ENCODE results near the gene POLA1. TPM values are rescaled to one million over a fixed set of nuclear protein-coding genes. Genes with fewer than 3 reads are reported as not detected.

The POLA1 gene
- total RNA-seq, 1 donor from 2014 or later: 9.8 TPM

GRCh38 chrX:25010784-25011588, 317.3 kb downstream of the POLA1 start:
- no peak for DNase-seq (ENCODE audit: low read depth)

GRCh38 chrX:25011589-25012432, 318.1 kb downstream of the POLA1 start:
- peak; percentile 1 for DNase-seq (ENCODE audit: low read depth)

GRCh38 chrX:25012433-25012735, 318.7 kb downstream of the POLA1 start:
- DNase-seq (ENCODE audit: low read depth): no peak

GRCh38 chrX:25012793-25013631, 319.3 kb downstream of the POLA1 start:
- DNase-seq (ENCODE audit: low read depth): no peak

- no peak for DNase-seq (ENCODE audit: low read depth)
Observed at GRCh38 chrX:25013632-25014365, 320.1 kb downstream of the POLA1 start.

- no peak for DNase-seq (ENCODE audit: low read depth)
Observed at GRCh38 chrX:25014366-25014838, 320.7 kb downstream of the POLA1 start.

- peak; percentile 33 for DNase-seq (ENCODE audit: low read depth)
Observed at GRCh38 chrX:25015486-25016360, 322.0 kb downstream of the POLA1 start, which contains the start of gene ARX. TSS of gene ARX (minus strand) at chrX:25015965. CDS start at chrX:25015737, 228 bp downstream.

- DNase-seq (ENCODE audit: low read depth): no peak
Observed at GRCh38 chrX:25016361-25016671, 322.6 kb downstream of the POLA1 start.

- DNase-seq (ENCODE audit: low read depth): no peak
Observed at GRCh38 chrX:25016938-25017598, 323.4 kb downstream of the POLA1 start.

- DNase-seq (ENCODE audit: low read depth): no peak
Observed at GRCh38 chrX:25017667-25018247, 324.0 kb downstream of the POLA1 start.

- DNase-seq (ENCODE audit: low read depth): no peak
Observed at GRCh38 chrX:25018682-25019081, 325.0 kb downstream of the POLA1 start.

- DNase-seq (ENCODE audit: low read depth): no peak
Observed at GRCh38 chrX:25019707-25020390, 326.1 kb downstream of the POLA1 start.

GRCh38 chrX:25020391-25020904, 326.7 kb downstream of the POLA1 start:
- DNase-seq (ENCODE audit: low read depth): no peak

- DNase-seq (ENCODE audit: low read depth): no peak
Observed at GRCh38 chrX:25020905-25021449, 327.3 kb downstream of the POLA1 start.

- DNase-seq (ENCODE audit: low read depth): no peak
Observed at GRCh38 chrX:25022499-25023325, 329.0 kb downstream of the POLA1 start.

GRCh38 chrX:25023908-25024307, 330.2 kb downstream of the POLA1 start:
- DNase-seq (ENCODE audit: low read depth): no peak

- DNase-seq (ENCODE audit: low read depth): no peak
Observed at GRCh38 chrX:25025615-25026014, 331.9 kb downstream of the POLA1 start.
